Ovary (tissue), 9 donors: ENCODE data around the gene ATXN1. TPM values are rescaled to one million over a fixed set of nuclear protein-coding genes. Genes with fewer than 3 reads are reported as not detected.
"Not testable (repeated sequence)": the region's sequence is repeated elsewhere in the genome, so short reads cannot be mapped to it uniquely, and the experiment has no call there.

Source experiments
- DNase-seq, 5 donors: peaks; one replicate each; pipeline ENCODE4 v3.0.0-alpha.2; 2019 to 2020
- H3K27ac ChIP-seq, 2 donors: fragments of 200-600 bp; one replicate each; pipeline versions ENCODE4 v1.5.1 to v1.8.0; 2019 to 2022
- H3K27me3 ChIP-seq: fragments of 200-600 bp; one replicate; pipeline ENCODE4 v1.8.0; 2022
- H3K36me3 ChIP-seq: fragments of 200-600 bp; sonication (generic); one replicate; pipeline ENCODE4 v1.5.1; 2019
- H3K4me1 ChIP-seq: one replicate; pipeline ENCODE4 v1.8.1; 2013; ENCODE audit warnings: mild to moderate bottlenecking, moderate library complexity; ENCODE audit not compliant: insufficient read depth
- H3K4me3 ChIP-seq: fragments of 200-600 bp; sonication (generic); one replicate; pipeline ENCODE4 v1.5.1; 2017
- H3K9me3 ChIP-seq, 2 donors: fragments of 200-600 bp in 1 of 2; sonication (generic) in 1 of 2; one replicate each; pipeline versions ENCODE4 v1.5.1 to v1.8.1; 2013 to 2019; ENCODE audit warnings: mild to moderate bottlenecking in 1 of 2, moderate library complexity in 1 of 2
- CTCF ChIP-seq, 3 donors: fragments of 450-650 bp in 2 of 3; fragments of 200-600 bp in 1 of 3; IDR thresholded peaks; one replicate each; pipeline versions ENCODE4 v1.5.1 to v1.8.0; 2016 to 2022; ENCODE audit warnings: antibody characterized with exemption in 3 of 3, mild to moderate bottlenecking in 1 of 3
- EP300 ChIP-seq: sonication (generic); formaldehyde crosslinking; IDR thresholded peaks from one replicate; pipeline ENCODE4 v1.6.1; 2017; ENCODE audit warnings: antibody characterized with exemption
- POLR2A ChIP-seq: fragments of 450-650 bp; IDR thresholded peaks from one replicate; pipeline ENCODE4 v1.6.1; 2017; ENCODE audit warnings: antibody characterized with exemption, mild to moderate bottlenecking, moderate library complexity
- WGBS, 3 donors: extraction: QIAGEN DNeasy Blood & Tissue Kit in 1 of 3; methylation state at CpG; one replicate each; pipeline versions ENCODE4 v1.1.5 to v1.1.7; 2013 to 2017; 5-methylcytosine and 5-hydroxymethylcytosine counted together
- intact Hi-C, 4 donors: fragments of 100-400 bp; cut with DNase I; formaldehyde crosslinking; loops; one replicate each; pipeline versions ENCODE4 v1.11.0 to v1.15.1; 2022 to 2023
- polyA plus RNA-seq, 2 donors: library from polyadenylated mRNA; stranded (reverse); fragments of 200-250 nt in 1 of 2; fragments of 350-450 nt in 1 of 2; fragmentation: Illumina TruSeq in 1 of 2; extraction: RNeasy Lipid Tissue Mini Kit (QIAGEN cat#74804) in 1 of 2; gene quantifications; one replicate each; pipeline ENCODE4 v1.2.3, GENCODE V29; 2013 to 2014
- total RNA-seq, 7 donors: library from RNA; depleted of rRNA in 2 of 7; stranded (reverse); fragments of >200 nt in 2 of 7; fragmentation: NEBNext Ultra II Directional in 3 of 7; extraction: Animal tissue kit (Norgen Biotek cat#: 25700) in 3 of 7; gene quantifications; one replicate each; pipeline versions ENCODE4 v1.1.0 to v1.2.4, GENCODE V29; 2016 to 2023
- donor health status: DM: no; HTN: no; CAD: no; lungs with moderate emphysema.
- donor health status: DM: no; HTN: no; CAD: no.
- donor health status: Bipolar disorder and iron deficiency.
- donor health status: DM: yes; HTN: yes; CAD: no.
- donor health status: DM: no; HTN: no; CAD: no.
- donor health status: DM: yes; HTN: yes; CAD: no.

Gene ATXN1
- total and polyA plus RNA-seq, 9 donors, result 7.3 to 38.2 (median 30.4) TPM

GRCh38 chr6:16461491-16461890, 299.8 kb downstream of the ATXN1 start:
- TF ChIP-seq POLR2A (no peak), CTCF (IDR thresholded peaks at IDR 0.05) (no peak), EP300 (no peak)
- Histone ChIP-seq H3K27ac (no peak overlapping the region), H3K4me1 (no peaks in the 10 kb centered on the region), H3K4me3 (no peak overlapping the region), H3K27me3 (no peaks in the 10 kb centered on the region), H3K36me3 (no peaks in the 10 kb centered on the region), H3K9me3 (no peaks in the 10 kb centered on the region)
- no peak for DNase-seq
- intact Hi-C loops, result no loop called here
- 79 to 91% (median 83%) methylated on average over 6 of the region's 6 CpGs for WGBS, 3 donors

GRCh38 chr6:16459472-16459871, 301.8 kb downstream of the ATXN1 start:
- 86 to 90% (median 89%) methylated on average over 5 of the region's 5 CpGs for WGBS, 3 donors

GRCh38 chr6:16452348-16452747, 308.9 kb downstream of the ATXN1 start:
- intact Hi-C loops, result no loop called here
- 91 to 98% (median 96%) methylated on average over 2 of the region's 2 CpGs for WGBS, 3 donors

More at GRCh38 chr6:16459472-16459871, 301.8 kb downstream of the ATXN1 start:
- DNase-seq, H3K4me3 ChIP-seq, H3K9me3 ChIP-seq, H3K27me3 ChIP-seq, H3K4me1 ChIP-seq, H3K27ac ChIP-seq, H3K36me3 ChIP-seq, intact Hi-C loops: not testable (repeated sequence)

GRCh38 chr6:16450821-16451220, 310.4 kb downstream of the ATXN1 start:
- DNase-seq, result no peak
- no peaks in the 10 kb centered on the region for H3K9me3 ChIP-seq
- peaks cover 7% of the 10 kb centered on the region for H3K4me1 ChIP-seq
- no peaks in the 10 kb centered on the region for H3K36me3 ChIP-seq
- 86 to 95% (median 92%) methylated on average over 7 of the region's 7 CpGs for WGBS, 3 donors
- no peak overlapping the region for H3K27ac ChIP-seq
- no peak overlapping the region for H3K4me3 ChIP-seq
- no peaks in the 10 kb centered on the region for H3K27me3 ChIP-seq
- intact Hi-C loops, result no loop called here
- TF ChIP-seq CTCF (IDR thresholded peaks at IDR 0.05) (no peak), EP300 (no peak)

More at GRCh38 chr6:16452348-16452747, 308.9 kb downstream of the ATXN1 start:
- Histone ChIP-seq H3K36me3 (no peaks in the 10 kb centered on the region), H3K9me3 (no peaks in the 10 kb centered on the region), H3K4me1 (peaks cover 7% of the 10 kb centered on the region), H3K4me3 (no peak overlapping the region), H3K27ac (no peak overlapping the region), H3K27me3 (no peaks in the 10 kb centered on the region)
- no peak for DNase-seq
- TF ChIP-seq POLR2A (no peak), CTCF (IDR thresholded peaks at IDR 0.05) (no peak), EP300 (no peak)

GRCh38 chr6:16450285-16450684, 311.0 kb downstream of the ATXN1 start:
- intact Hi-C loops, result no loop called here
- H3K9me3 ChIP-seq, result no peaks in the 10 kb centered on the region
- 14 to 32% (median 23%) methylated on average over 3 of the region's 3 CpGs for WGBS, 3 donors
- no peak overlapping the region for H3K27ac ChIP-seq
- no peaks in the 10 kb centered on the region for H3K36me3 ChIP-seq
- H3K4me1 ChIP-seq, result peaks cover 7% of the 10 kb centered on the region
- no peak overlapping the region for H3K4me3 ChIP-seq
- no peak for TF ChIP-seq EP300
- TF ChIP-seq CTCF (IDR thresholded peaks at IDR 0.05), result no peak
- no peak for TF ChIP-seq POLR2A
- no peaks in the 10 kb centered on the region for H3K27me3 ChIP-seq
- DNase-seq, result no peak
